GDM1 (cell line): ENCODE results near the gene MRPL37.
"Not testable (repeated sequence)": the region's sequence is repeated elsewhere in the genome, so short reads cannot be mapped to it uniquely, and the experiment has no call there.

Experiments
- DNase-seq: peaks from one replicate; lab custom pipeline; 2025; lab: John Stamatoyannopoulos, UW

MRPL37 gene

GRCh38 chr1:54172614-54173599 is 27.1 kb upstream of the MRPL37 start:
- no peak for DNase-seq

GRCh38 chr1:54173681-54174080 is 26.3 kb upstream of the MRPL37 start:
- DNase-seq: no peak

GRCh38 chr1:54174106-54174505 is 25.9 kb upstream of the MRPL37 start:
- DNase-seq: no peak

- DNase-seq: no peak
Observed at GRCh38 chr1:54176621-54177327, 23.2 kb upstream of the MRPL37 start.

GRCh38 chr1:54177726-54178125 is 22.2 kb upstream of the MRPL37 start:
- DNase-seq: no peak

- DNase-seq: no peak
Observed at GRCh38 chr1:54178296-54179070, 21.5 kb upstream of the MRPL37 start.

- DNase-seq: no peak
Observed at GRCh38 chr1:54180701-54181360, 19.1 kb upstream of the MRPL37 start.

GRCh38 chr1:54186056-54186455 is 13.9 kb upstream of the MRPL37 start:
- no peak for DNase-seq

- no peak for DNase-seq
Observed at GRCh38 chr1:54188291-54188690, 11.7 kb upstream of the MRPL37 start.

- DNase-seq: no peak
Observed at GRCh38 chr1:54190526-54190925, 9.4 kb upstream of the MRPL37 start.

GRCh38 chr1:54191525-54191924 is 8.4 kb upstream of the MRPL37 start:
- DNase-seq: no peak

GRCh38 chr1:54193453-54193852 is 6.5 kb upstream of the MRPL37 start:
- no peak for DNase-seq

- DNase-seq: no peak
Observed at GRCh38 chr1:54199151-54199764, 709 bp upstream of the MRPL37 start.

GRCh38 chr1:54200519-54200997 is 591 bp downstream of the MRPL37 start:
- DNase-seq: no peak

- no peak for DNase-seq
Observed at GRCh38 chr1:54204199-54204598, 4.2 kb downstream of the MRPL37 start.

GRCh38 chr1:54207287-54207686 is 7.3 kb downstream of the MRPL37 start:
- DNase-seq: no peak

- not testable (repeated sequence) for DNase-seq
Observed at GRCh38 chr1:54207896-54208295, 7.9 kb downstream of the MRPL37 start.

GRCh38 chr1:54212872-54213271 is 12.9 kb downstream of the MRPL37 start:
- no peak for DNase-seq

- DNase-seq: no peak
Observed at GRCh38 chr1:54215523-54215922, 15.6 kb downstream of the MRPL37 start.

- DNase-seq: no peak
Observed at GRCh38 chr1:54218883-54219687, 19.1 kb downstream of the MRPL37 start.

GRCh38 chr1:54219688-54220003 is 19.7 kb downstream of the MRPL37 start:
- no peak for DNase-seq
